GM19468 (cell line): ENCODE data around the gene TBC1D22A.

Source experiments
- ATAC-seq: cut with Tn5 transposase; IDR thresholded peaks from one replicate; pipeline ENCODE4 v1.9.1; 2021; ENCODE audit warnings: mild to moderate bottlenecking, moderate library complexity, moderate number of reproducible peaks; ENCODE audit not compliant: unreplicated experiment; ENCODE audit errors: extremely low read depth

TBC1D22A gene

DNA sequence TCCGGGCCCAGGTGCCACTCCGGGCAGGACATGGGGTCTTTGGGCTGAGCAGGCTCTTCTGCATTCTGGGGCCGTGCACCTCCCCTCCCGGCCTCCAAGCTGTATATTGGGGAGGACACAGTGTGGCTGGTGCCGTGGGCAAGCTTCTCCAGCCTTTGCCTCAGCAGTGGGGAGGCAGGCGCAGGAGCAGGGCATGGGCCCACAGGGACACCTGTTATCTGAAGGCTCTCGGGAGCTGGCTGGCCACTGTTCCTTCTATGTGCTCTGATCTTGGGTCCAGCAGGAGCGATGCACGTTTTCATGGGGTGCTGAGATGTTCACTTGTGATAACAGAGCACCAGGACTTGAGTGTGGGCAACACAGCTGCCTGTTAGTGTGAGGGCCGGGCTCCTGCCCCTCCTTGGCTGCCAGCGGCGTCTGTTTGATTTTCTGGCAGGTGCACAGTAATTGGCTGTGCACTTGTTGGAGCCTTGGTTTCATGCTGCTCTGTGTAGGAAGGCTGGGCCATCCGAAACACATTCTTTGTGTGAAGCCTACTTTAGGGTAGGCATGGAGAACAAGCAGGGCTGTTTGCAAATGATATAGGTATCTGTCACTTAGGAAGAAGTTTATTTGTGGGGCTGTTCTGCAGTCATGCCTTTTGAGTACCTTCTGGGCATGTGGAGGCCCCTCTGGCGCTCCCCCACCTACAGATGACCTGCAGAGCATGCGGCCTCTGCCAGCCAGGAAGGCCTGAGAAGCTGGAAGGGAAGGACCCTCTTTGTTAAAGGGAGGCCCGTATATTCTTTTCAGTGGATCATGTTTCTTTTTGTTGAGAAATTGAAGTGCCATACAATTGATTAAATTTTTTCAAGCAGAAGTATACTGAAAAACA, 201.5 kb downstream of the TBC1D22A start:
- no peak for ATAC-seq

DNA sequence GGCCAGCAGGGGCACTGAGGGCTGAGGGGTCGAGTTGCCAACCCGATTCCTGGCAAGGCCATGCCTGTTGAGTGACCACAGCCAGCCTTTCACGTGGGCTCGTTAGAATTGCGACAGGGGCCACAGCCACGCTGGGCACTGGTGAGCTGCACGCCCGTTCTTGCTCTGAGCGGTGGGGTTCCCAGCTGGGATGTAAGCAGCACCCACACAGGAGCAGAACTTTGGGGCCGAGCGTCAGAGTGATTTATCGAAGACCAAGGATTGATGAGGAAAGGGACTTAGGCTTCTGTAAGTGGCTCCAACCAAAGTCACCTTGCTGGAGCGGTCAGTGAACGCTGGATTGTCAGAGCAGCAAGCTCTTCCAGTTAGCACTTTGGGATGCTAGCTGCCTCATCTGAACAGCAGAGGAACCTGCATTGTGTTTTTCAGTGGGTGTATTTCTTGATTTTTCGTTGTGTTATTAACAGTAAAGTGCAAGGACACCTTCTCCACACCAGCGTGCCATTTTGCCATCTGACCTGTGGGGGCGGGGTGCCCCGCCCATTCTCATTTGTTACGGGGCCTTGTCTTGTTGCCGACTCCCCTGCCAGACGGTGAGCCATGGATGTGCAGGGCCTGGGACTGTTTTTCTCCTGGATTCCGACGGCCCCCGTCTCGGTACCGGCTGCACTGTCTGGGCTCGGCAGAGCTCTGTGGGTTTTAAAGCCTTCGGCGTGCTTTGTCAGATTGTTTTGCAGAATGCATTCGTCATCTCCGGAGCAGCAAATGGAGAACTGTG, 202.5 kb downstream of the TBC1D22A start:
- no peak for ATAC-seq

DNA sequence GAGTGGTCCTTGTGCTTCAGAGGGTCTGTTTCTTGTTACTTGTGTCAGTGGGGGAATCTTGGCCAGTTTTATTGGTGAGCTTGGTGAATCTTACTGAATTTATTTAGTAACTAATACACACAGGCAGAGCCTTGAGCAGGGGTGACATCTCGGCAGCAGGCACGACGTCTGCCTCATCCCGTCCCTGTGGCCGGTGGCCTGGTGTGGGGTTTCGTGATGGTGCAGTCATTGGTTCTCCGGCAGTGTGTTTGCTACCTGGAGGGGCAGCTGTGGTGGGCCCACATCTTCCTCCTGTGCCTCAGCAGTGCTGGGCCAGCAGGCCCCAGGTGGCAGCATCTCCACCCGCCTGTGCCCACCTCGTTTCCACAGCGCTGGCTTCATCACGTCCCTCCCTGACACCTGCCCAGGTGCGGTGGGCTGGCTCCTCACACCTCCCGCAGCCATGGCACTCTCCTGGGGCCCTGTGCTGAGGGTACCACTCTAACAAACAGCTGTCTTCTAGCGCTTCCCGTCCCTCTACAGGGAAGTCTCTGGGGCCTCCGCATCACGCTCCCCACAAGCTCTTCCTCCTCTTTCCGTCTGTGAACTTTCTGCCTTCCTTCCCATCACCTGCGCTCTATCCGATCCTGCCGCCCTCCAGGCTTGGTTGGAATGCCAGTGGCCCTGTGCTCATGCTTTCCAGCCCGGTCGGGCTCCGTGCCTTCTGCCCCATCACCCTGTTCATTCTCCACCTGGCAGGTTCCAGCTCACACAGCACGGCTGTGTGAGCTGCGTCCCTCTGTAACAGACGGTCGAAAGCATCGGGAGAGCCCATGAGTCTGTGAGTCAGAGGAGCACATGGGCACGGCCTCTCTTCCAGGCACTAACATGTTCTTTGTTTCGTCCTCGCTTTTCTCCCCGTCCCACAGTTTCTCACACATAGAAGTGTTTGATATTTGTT, 203.4 kb downstream of the TBC1D22A start:
- ATAC-seq: no peak

DNA sequence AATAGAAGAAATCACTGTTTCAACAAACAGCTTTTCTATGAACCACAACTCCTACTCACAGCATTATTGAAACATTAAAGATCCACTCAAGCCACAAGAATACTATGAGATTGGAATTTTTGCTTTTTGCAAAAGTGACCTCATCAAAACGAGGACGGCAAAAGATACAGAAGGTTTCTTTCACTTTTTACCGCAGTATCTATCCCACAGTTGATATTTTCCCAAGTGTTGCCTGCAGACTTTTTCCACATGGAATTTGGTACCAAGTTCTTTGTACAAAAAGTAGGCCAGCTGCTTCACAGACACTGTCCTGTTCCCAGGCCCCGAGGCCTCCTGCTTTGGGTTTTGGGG, 204.0 kb downstream of the TBC1D22A start:
- ATAC-seq: no peak

DNA sequence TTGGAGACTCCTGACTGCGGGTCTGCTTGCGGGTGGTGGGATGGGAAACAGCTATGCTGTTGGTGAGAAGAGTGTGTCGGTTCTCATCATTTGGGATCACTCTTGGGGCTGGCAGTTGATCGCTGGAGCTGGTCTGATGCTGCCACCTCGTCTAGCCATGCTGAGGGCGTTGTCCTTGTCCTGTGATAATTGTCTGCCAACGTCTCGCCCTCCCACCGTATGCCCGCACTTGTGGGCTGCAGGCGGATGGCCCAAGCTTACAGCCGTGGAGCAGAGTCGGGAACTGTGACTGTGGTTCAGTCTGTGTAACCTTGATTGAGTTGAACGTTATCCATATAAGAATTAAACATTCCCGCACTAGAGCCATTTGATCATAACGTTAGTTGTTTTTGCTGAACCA, 204.4 kb downstream of the TBC1D22A start:
- ATAC-seq: no peak

DNA sequence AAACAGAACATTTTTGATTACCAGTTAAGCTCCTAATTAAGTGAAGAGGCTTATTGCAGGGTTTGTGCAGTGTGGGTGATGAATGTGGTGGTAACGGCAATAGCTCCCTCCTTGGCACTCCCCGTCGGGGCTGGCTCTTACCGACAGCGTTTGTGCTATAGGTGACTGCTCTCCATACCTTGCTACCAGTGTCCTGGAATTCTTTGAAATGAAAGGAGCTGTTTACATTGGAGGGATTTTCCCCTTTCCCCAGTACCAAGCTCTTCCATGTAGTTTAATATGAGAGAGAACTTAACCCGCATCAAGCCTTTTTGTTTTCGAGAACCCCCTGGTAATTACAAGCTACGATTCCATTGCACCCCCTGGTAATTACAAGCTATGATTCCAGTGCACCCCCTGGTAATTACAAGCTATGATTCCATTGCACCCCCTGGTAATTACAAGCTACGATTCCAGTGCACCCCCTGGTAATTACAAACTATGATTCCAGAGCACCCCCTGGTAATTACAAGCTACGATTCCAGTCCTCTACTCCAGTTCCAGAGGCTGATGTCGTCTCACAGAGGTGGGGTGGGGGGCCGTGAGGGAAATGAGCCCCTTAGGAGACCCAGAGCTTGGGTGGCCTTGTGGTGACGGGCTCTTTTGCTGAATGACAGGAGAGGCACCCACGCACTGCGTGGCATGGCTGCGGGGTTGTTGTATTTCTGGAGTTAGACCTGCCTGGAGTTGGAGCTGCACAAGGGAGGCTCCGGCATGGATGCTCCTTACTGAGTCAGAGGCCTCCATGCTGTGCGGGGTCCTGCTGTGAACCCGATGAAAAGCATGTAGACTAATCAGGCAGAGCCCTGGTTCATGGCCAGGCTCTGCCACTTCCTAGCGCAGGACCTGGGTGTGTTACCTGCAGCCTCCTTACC, 205.3 kb downstream of the TBC1D22A start:
- no peak for ATAC-seq

DNA sequence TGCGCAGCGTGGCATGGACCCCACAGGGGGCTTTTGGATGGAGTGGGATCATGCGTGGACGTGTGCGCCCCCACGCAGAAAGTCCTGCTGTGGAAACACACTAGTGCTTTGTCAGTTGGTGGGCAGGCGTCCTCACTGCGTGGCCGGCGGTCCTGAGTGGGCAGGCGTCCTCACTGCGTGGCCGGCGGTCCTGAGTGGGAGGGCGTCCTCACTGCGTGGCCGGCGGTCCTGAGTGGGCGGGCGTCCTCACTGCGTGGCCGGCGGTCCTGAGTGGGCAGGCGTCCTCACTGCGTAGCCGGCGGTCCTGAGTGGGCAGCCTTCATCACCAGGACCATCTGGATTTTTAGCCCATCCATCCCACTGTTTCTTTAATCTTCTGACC, 205.9 kb downstream of the TBC1D22A start:
- no peak for ATAC-seq

DNA sequence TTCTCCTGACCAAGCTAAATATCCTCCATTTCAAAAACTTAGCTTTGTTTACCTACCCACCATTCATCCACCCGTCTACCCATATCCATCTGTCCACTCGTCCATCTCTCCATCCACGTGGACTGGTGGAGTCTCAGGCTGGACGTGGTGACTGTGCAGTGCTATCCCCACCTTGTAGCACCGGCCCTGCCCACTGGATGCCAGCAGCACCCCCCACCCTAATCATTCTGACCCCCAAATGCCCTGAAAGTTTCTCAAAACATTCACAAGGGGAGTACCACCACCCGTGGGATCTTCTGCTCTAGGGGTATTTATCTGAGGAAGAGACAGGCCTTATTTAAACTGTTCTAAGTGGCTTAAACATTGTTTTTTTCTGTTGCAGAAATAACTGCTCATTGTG, 206.4 kb downstream of the TBC1D22A start:
- no peak for ATAC-seq

DNA sequence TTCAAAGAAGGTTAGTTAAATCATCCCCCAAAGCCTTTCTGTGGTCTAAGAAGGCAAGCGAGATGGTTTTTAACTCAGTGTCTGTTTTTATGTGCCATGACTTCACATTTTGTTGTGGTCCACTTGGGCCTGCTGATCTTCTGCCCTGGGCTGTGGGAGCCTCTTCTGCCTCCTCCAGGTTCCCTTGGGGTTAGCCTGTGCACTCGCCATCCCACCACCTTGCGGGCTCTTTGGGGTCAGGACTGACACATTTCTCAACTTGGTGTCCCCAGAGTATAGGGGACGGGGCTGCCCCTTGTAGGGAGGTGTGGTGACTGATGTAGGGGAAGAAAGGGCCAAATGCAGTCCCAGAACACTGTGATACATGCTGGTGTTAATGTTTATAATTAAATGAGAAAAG, 207.0 kb downstream of the TBC1D22A start:
- no peak for ATAC-seq

DNA sequence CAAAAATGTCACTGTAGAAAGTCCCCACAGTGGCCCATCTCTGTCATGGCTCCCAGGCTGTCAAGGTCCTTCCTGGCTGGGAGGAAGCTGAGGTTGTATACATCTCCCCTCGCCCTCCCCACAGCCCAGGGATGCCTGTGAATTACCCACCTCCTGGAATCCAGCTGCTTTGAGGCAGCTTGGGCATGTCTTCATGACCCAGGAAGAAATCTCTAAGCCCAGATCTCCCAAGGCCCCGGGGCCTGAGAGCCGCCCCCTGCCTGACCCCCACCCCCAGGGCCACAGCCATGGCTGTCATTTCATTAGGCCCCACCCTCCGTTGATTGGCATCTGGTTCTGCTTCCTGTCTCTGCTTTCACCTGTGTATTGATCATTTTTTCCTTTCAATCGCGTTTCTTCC, 207.5 kb downstream of the TBC1D22A start:
- no peak for ATAC-seq

DNA sequence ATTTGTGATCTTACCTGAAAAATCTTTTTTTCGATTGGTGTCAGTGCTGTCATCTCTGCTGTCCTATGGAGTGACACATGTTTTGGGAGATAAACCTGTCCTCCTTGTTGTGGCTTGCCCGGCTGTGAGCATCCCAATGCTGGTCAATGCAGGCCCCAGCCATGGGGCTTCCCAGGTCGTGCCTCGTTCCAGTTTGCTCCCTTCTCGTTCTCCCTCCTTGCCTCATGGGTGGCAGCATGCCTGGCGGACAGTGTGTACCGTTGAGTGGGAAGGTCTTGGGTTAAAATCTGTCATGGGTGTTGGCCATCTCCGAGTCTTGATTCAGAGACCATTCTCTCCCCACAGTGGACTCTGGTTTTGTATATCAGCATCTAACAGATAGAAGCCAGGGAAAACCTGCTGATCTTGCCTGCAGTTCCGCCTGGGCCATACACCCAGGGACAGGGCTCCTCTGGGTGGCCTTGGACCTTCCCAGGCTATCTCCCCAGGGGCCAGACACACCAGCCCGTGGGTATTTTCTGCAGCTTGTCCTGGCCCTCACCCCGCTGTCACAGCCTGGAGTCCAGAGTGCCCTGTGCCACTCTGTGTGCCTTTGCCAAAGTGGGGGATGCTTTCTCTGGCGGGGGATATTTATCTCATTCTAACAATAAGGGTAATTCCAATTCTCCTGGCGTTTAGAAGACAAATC, 208.1 kb downstream of the TBC1D22A start:
- no peak for ATAC-seq

DNA sequence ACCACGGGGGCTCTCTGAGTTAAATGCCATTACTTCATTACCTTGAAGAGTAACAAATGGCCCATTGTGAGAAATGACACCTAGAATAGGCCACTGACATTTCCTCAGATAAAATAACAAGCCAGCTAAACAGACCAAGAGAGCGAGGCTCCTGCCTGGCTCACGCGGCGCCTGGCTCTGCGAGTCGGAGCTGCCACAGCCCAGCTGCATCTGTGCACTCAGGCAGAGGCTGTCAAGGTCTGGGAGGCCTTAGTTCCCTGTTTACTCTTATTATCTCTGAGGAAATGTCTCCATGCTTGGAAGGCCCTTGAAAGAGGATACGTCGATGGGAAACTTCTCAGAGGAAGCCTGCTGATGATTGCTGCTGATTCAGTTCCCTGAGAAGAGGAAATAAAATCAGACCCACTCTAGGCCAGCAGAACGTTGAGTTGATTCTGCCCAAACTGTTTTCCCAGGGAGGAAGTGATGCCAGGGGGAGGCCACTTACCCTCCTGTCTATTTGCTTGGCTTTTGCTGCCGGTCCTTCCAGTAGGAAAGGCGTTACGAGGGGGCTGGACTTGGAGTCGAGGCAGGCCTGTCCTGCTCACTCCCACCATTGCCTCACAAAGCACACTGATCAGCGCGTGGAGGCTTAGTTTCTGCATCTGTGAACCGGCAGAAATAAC, 208.8 kb downstream of the TBC1D22A start:
- ATAC-seq: no peak

DNA sequence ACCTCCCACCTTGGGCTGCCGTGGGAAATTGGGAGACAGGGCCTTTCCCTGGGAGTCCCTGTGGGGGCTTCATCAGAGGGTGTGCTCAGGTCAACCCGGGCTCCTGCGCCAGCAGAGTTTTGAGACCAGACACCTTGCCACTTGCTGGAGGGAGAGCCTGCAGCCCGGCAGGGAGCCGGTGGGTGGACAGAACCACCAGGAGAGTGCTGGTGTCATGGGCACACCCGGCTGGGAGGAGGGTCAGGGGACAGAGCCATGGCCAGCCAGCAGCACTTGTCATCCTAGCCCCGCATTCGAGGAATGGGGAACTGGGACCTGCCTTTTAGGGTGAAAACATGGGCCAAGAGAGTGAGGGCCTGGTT, 209.3 kb downstream of the TBC1D22A start:
- ATAC-seq: no peak

DNA sequence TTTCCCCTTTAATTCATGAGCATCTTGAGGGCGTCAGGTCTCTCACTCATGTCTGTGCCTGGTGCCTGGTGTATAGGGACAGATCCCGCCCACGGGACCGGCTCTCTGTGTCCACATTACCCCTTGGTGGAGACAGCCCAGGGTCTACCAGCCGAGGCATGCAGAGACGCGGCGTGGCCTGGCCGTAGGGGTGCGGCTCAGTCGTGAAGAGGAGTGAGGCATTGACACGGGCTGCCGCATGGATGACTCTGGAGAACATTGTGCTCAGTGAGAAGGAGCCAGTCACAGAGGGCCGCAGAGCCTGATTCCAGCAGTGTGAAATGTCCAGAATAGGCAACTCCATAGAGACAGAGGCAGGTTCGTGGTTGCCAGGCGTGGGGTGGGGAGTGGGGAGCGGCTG, 209.8 kb downstream of the TBC1D22A start:
- ATAC-seq: no peak

DNA sequence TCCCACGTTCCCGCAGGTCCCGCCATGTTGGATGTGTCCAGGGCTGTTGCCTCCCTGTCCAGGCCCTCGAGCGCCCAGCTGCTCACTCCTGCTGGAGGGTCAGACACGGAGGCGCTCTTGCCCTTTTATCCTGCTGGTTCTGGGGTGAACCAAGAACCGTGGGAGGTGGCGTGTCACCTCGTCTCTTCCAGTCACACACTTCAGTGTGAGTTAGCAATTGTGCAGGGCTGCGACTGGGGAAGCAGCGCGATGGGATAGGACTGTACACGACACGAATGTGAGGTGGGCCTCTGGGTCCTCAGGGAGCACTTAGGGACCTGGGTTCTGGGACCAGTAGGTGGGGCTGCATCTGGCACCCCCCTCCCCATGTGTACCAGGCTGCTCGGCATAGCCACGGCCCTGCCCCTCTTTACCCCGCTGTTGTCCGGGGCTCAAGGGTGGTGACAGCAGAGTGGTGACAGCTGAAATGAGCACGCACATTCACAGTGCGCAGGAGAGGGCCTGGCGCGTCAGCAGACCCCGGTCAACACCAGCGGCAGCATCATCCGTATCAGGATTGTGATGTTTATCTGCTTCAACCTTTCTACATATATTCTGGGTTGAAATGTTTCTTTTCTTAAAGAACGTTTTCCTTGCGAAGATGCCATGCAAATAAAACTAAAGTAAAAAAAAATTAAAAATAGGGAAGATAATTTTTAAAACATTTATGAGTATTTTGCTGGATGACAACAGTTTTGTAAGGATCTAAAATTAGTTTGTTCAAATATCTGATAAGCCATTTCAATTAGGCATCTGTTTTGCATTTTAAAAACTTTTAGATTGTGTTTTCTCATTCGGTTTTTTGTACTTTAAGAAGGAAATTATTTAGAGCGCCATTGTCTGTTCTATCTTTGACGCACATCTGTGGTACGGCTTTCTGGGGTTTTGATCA, 210.7 kb downstream of the TBC1D22A start:
- no peak for ATAC-seq

DNA sequence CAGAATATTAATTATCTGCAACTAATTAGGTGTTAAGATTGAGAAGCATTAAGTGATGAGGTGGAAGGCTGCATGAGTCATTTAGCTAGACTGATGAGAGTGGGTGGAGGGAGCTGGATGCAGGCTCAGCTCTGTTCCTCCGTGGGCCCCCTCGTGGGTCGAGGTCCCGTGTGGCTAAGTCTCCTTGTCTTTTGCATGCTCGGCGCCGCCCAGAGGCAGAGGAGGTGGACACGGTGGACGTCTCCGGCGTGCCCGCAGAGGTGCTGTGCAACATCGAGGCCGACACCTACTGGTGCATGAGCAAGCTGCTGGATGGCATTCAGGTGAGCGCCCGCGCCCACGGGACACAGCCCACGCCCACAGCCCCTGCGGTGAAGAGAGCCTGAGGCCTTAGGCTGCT, 211.6 kb downstream of the TBC1D22A start:
- ATAC-seq: no peak
